Subcutaneous abdominal adipose tissue (tissue), 5 donors: Measurements from ENCODE around the gene ANKRD11.
"Not testable (repeated sequence)": the region's sequence is repeated elsewhere in the genome, so short reads cannot be mapped to it uniquely, and the experiment has no call there.

Experiments used
- H3K27ac ChIP-seq: one replicate; pipeline ENCODE4 v1.7.0; 2013; ENCODE audit warnings: low read depth, mild to moderate bottlenecking, inconsistent platforms, low read length, moderate library complexity
- H3K27me3 ChIP-seq, 5 donors: one replicate each; pipeline ENCODE4 v1.7.0; 2013; ENCODE audit warnings: low read length in 5 of 5, inconsistent platforms in 1 of 5; ENCODE audit not compliant: control insufficient read depth in 5 of 5, insufficient read depth in 4 of 5
- H3K36me3 ChIP-seq, 5 donors: one replicate each; pipeline ENCODE4 v1.7.0; 2013; ENCODE audit warnings: low read length in 5 of 5; ENCODE audit not compliant: control insufficient read depth in 5 of 5, insufficient read depth in 5 of 5
- H3K4me1 ChIP-seq, 5 donors: one replicate each; pipeline ENCODE4 v1.7.0; 2013; ENCODE audit warnings: low read length in 5 of 5, mild to moderate bottlenecking in 3 of 5, moderate library complexity in 1 of 5; ENCODE audit not compliant: control insufficient read depth in 5 of 5, insufficient read depth in 5 of 5
- H3K4me3 ChIP-seq, 5 donors: one replicate each; pipeline ENCODE4 v1.7.0; 2013; ENCODE audit warnings: low read length in 5 of 5, low read depth in 1 of 5
- H3K9ac ChIP-seq, 5 donors: one replicate each; pipeline ENCODE4 v1.7.0; 2013; ENCODE audit warnings: low read length in 5 of 5, mild to moderate bottlenecking in 4 of 5, moderate library complexity in 3 of 5
- H3K9me3 ChIP-seq, 5 donors: one replicate each; pipeline ENCODE4 v1.7.0; 2013; ENCODE audit warnings: low read length in 5 of 5; ENCODE audit not compliant: control insufficient read depth in 5 of 5
- donor health status: healthy.
- donor health status: healthy.
- donor health status: healthy.
- donor health status: healthy.
- donor health status: healthy.

ANKRD11 gene

DNA sequence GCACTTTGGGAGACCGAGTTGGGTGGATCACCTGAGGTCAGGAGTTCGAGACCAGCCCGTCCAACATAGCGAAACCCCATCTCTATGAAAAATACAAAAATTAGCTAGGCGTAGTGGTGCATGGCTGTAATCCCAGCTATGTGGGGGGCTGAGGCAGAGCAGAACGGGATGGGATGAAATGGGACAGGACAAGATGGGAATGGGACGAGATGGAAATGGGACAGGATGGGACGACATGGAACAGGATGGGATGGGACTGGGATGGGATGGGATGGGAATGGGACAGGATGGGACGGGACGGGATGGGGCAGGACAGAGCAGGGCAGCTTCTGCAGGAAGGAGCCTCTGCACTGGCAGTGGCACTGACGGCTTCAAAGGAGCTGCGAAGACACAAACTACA, 106.1 kb downstream of the ANKRD11 start:
- H3K27ac ChIP-seq = no peak overlapping the region
- no peak overlapping the region for H3K9ac ChIP-seq
- H3K4me3 ChIP-seq = no peak overlapping the region
- no peaks in the 10 kb centered on the region for H3K36me3 ChIP-seq
- no peaks in the 10 kb centered on the region for H3K9me3 ChIP-seq
- H3K4me1 ChIP-seq = peaks cover 4 to 38% (median 31%) of the 10 kb centered on the region in 5 donors
- H3K27me3 ChIP-seq = no peaks in the 10 kb centered on the region

DNA sequence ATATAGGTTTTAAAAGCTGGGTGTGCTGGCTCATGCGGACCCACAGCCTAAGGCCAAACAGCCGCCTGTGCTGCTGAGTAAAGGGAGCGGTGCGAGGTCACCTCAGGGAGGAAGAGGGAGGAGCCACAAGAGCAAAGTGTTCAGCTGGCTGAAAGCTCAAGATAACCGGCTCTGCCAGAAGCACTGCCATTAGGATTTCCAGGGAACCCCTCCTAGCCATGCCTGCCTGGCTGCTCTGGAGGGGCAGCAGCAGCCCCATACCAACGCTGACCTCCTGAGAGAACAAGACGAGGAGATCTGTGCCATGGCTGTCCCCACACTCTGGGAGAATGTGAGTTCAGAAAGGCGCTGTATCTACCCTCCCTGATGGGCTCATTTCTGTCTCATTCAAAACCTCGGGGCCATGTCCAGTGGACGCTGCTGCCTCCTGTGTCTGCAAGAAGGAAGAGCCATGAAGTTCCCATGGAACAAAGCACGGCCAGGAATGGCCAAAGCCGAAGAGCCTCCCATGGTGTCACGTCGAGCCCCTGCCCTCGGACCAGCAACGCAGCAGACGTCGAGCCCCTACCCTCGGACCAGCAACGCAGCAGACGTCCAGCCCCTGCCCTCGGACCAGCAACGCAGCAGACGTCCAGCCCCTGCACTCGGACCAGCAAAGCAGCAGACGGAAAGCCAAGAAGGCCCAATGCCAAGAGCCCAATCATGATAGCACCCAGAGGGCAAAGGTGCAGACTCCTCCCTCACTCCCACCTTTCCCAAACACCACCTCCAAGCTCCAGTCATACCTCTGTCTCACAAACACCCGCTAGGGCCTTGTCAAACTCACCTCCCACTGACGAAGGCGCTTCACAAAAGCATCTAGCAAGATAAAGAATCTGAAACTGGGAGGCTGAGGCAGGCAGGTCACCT, 107.0 kb downstream of the ANKRD11 start:
- Histone ChIP-seq H3K4me3 (no peak overlapping the region), H3K27me3 (no peaks in the 10 kb centered on the region), H3K36me3 (no peaks in the 10 kb centered on the region), H3K9me3 (no peaks in the 10 kb centered on the region), H3K4me1 (peaks cover 4 to 47% (median 36%) of the 10 kb centered on the region in 5 donors), H3K27ac (no peak overlapping the region), H3K9ac (no peak overlapping the region)

DNA sequence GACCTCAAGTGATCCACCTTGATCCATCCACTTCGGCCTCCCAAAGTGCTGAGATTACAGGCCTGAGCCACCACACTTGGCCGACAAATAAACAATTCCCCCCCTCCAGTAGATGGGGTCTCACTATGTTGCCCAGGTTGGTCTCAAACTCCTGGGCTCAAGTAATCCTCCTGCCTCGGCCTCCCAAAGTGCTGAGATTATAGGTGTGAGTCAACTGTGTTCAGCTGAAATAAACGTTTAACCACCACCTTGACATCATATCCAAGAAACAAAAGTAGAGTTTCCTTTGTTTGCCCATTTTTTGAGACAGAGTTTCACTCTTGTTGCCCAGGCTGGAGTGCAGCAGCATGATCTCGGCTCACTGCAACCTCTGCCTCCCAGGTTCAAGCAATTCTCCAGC, 107.8 kb downstream of the ANKRD11 start:
- H3K4me3 ChIP-seq, H3K27me3 ChIP-seq, H3K9ac ChIP-seq, H3K27ac ChIP-seq, H3K9me3 ChIP-seq, H3K36me3 ChIP-seq: not testable (repeated sequence)
- H3K4me1 ChIP-seq = peaks cover 4 to 50% (median 36%) of the 10 kb centered on the region in 5 donors

DNA sequence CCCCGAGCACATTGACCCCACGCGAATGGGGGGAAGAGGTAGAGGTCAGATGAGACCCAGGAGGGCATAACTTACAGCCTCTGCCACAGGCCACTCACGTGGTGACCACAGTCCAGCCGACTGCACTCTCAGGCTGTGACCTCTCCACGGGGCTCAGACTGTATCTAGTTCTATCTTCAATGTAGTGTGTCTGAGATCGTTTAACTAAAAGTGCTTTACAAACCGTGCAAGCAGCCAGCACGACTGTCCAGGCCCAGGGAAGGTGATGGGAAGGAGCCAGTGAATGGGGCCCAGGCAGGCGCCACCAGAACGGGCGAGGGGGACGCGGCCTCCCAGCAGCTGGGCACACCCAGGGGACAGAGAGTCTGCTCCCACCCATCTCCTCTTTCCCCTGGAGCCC, 108.6 kb downstream of the ANKRD11 start:
- H3K9me3 ChIP-seq = no peaks in the 10 kb centered on the region
- no peak overlapping the region for H3K4me3 ChIP-seq
- H3K27ac ChIP-seq = no peak overlapping the region
- H3K9ac ChIP-seq = no peak overlapping the region
- no peaks in the 10 kb centered on the region for H3K27me3 ChIP-seq
- no peaks in the 10 kb centered on the region for H3K36me3 ChIP-seq
- H3K4me1 ChIP-seq = peaks cover 4 to 47% (median 33%) of the 10 kb centered on the region in 5 donors

DNA sequence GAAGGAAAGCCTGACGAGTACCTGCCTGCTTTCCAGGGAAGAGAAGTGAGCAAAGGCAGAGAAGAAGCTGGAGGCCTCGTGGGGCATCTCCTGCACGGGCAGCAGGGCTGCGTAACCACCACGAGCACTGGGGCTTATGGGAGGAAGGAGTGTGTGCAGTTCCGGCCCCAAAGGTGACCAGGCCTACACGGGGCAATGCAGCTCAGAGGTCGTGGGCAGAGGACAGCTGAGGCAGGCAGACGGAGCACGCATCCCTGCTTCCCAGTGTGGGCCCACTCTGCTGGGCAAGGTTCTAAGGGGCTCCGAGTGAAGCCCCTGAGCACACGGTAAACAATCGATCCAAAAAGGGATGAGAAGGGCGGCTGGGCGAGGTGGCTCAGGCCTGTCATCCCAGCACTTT, 109.7 kb downstream of the ANKRD11 start:
- Histone ChIP-seq H3K27ac (no peak overlapping the region), H3K4me3 (no peak overlapping the region), H3K4me1 (peaks cover 3 to 40% (median 31%) of the 10 kb centered on the region in 5 donors), H3K9me3 (peaks cover 0 to 8% (median 0%) of the 10 kb centered on the region in 5 donors), H3K36me3 (no peaks in the 10 kb centered on the region), H3K27me3 (no peaks in the 10 kb centered on the region), H3K9ac (no peak overlapping the region)

DNA sequence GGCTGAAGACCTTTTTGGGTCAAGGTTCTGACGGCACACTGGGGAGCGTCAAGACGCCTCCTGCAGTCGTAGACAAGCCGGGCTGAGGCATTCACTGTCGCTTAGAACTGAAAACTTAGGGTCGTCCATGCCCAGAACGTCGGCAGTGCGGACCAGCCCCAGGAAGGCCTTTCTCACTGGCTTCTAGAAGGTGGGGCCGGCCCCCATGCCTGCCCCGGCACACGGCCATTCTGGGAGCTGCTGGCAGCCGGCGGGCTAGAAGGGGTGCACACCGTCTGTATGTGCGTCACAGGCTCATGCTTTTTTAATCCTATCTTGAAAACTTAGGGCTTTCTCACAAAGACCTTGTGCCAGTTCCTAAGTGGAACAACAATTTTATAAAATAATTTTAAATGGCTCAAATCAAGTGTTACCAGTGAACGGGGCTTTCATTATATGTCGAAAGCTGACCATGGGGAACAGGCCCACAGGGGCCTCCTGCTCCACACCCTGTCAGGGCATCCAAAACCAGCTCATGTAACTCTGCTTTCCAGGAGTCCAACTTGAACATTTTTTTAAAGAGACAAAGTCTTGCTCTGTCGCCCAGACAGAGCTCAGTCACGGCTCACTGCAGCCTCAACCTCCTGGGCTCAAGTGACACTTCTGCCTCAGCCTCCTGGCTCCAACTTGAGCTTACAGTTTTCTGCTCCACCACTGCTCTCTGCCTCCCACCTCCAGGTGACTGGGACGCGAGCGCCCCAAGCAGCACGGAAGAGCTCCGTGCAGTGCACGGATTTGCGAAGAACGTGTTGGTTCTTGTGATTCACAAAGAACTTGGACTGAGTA, 111.2 kb downstream of the ANKRD11 start:
- peak overlapping the region in 3 of 5 donors; percentile 6 to 14 (median 12) for H3K4me3 ChIP-seq
- H3K4me1 ChIP-seq = peaks cover 3 to 40% (median 31%) of the 10 kb centered on the region in 5 donors
- H3K27ac ChIP-seq = no peak overlapping the region
- H3K36me3 ChIP-seq = no peaks in the 10 kb centered on the region
- no peak overlapping the region for H3K9ac ChIP-seq
- H3K9me3 ChIP-seq = peaks cover 0 to 8% (median 0%) of the 10 kb centered on the region in 5 donors
- H3K27me3 ChIP-seq = no peaks in the 10 kb centered on the region

DNA sequence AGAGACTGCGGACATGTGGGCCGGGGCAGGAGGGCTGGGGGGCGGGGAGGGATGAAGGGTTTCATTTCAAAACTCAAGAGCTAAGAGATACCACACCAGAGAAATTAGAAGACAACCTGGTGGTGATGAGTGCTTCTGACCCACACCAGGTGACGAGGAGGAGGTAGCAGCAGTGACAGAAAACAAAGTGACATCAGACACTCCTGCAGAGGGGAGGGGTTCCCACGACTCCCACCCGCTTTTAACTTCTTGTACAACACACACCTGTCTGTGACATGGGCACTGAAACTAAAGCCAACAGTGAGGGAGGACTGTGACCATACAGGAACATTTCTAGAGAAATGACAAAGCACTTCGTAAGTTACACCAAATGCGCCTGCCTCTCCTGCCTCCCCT, 112.9 kb downstream of the ANKRD11 start:
- H3K9me3 ChIP-seq = peaks cover 0 to 8% (median 0%) of the 10 kb centered on the region in 5 donors
- no peak overlapping the region for H3K9ac ChIP-seq
- no peaks in the 10 kb centered on the region for H3K27me3 ChIP-seq
- H3K4me1 ChIP-seq = peaks cover 2 to 40% (median 28%) of the 10 kb centered on the region in 5 donors
- H3K27ac ChIP-seq = no peak overlapping the region
- no peak overlapping the region for H3K4me3 ChIP-seq
- H3K36me3 ChIP-seq = no peaks in the 10 kb centered on the region

DNA sequence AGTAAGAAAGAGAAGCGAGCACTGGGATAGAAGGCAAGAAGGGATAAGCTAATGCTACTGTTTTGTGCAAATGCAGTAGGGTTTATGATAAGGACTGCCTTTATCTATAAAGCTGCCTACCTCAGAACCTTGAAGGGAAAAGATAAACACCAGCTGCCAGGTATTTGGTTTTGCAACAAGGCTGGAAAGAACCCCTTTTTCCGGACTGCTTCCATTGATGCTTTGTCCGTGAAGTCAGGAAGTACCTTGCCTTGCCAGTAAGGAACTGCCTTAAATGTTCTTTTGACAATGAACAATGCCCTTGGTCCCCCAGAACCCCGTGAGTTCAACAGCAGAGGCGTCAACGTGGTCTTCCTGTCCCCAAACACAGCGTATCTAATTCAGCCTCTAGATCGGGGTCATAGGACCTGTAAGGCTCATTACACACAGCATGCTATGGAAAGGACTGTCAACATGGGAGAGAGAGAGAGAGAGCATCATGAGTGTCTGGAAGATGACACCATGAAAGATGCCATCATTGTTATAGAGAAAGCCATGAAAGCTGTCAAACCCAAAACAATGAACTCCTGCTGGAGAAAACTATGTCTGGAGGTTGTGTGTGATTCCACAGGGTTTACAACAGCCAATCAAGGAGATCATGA, 113.4 kb downstream of the ANKRD11 start:
- Histone ChIP-seq H3K9ac (no peak overlapping the region), H3K27me3 (no peaks in the 10 kb centered on the region), H3K4me1 (peaks cover 2 to 39% (median 27%) of the 10 kb centered on the region in 5 donors), H3K9me3 (peaks cover 0 to 8% (median 0%) of the 10 kb centered on the region in 5 donors), H3K27ac (no peak overlapping the region), H3K36me3 (peaks cover 0 to 4% (median 0%) of the 10 kb centered on the region in 5 donors), H3K4me3 (no peak overlapping the region)

DNA sequence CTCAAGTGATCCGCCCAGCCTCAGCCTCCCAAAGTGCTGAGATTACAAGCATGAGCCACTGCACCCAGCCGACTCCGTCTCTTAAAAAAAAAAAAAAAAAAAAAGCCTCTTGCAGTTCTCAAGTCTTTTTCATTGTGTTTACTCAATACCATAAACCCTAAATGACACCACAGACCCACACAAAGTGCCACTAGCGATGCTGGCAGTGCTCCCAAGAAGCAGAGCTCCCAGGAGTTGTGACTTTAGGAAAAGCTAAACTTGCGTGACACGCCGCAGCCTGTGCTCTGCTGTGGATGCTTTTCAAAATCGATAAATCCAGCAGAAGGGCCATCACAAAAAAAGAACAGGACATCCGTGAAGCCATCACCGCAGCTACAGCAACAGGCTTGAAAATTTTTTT, 114.7 kb downstream of the ANKRD11 start:
- H3K9ac ChIP-seq = no peak overlapping the region
- no peaks in the 10 kb centered on the region for H3K27me3 ChIP-seq
- no peak overlapping the region for H3K27ac ChIP-seq
- H3K4me3 ChIP-seq = no peak overlapping the region
- H3K36me3 ChIP-seq = peaks cover 0 to 10% (median 7%) of the 10 kb centered on the region in 5 donors
- H3K9me3 ChIP-seq = peaks cover 0 to 8% (median 0%) of the 10 kb centered on the region in 5 donors
- H3K4me1 ChIP-seq = peaks cover 2 to 34% (median 23%) of the 10 kb centered on the region in 5 donors
